ENCODE data around the gene HIKESHI.

DNA sequence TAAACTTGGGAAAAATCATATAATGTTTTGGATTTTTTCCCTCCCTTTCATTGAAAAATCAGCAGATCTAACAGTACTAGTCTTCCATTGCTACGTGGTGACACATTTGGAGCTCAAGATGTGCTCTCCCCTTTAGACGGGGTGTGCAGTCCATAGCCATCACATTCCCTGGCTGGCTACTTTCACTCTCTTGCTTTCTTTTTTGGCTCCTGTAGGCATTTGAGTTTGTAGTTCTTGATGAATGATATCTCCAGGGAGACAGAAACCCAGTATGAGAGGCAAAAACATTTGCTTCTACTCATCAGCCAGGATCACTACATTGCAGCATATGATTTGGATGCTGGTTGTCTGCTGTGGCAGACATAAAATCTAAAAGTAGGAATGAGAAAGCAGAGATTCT is 84.7 kb downstream of the HIKESHI start:
- TF ChIP-seq, protein P1, sequence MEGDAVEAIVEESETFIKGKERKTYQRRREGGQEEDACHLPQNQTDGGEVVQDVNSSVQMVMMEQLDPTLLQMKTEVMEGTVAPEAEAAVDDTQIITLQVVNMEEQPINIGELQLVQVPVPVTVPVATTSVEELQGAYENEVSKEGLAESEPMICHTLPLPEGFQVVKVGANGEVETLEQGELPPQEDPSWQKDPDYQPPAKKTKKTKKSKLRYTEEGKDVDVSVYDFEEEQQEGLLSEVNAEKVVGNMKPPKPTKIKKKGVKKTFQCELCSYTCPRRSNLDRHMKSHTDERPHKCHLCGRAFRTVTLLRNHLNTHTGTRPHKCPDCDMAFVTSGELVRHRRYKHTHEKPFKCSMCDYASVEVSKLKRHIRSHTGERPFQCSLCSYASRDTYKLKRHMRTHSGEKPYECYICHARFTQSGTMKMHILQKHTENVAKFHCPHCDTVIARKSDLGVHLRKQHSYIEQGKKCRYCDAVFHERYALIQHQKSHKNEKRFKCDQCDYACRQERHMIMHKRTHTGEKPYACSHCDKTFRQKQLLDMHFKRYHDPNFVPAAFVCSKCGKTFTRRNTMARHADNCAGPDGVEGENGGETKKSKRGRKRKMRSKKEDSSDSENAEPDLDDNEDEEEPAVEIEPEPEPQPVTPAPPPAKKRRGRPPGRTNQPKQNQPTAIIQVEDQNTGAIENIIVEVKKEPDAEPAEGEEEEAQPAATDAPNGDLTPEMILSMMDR (IDR thresholded peaks at IDR 0.05; ENCODE audit: low read length) = no peak
- no peak for TF ChIP-seq EZH2 (IDR thresholded peaks at IDR 0.05; ENCODE audit: borderline replicate concordance, low read length)
